Activated T-helper 2 cell treated with anti-CD3 and anti-CD28 coated beads, Interferon-gamma antibody, Interleukin-2, Interleukin-4, amounts not matched to agents 10 μg/mL and 5 μg/mL and 100 μg/mL, durations not matched to agents 14 hours and 24 hours and 36 hours (primary cell): Measurements from ENCODE around the gene STK32B. TPM values are rescaled to one million over a fixed set of nuclear protein-coding genes. Genes with fewer than 3 reads are reported as not detected.
A peak's percentile ranks its signal among the peaks of the same experiment; 100 is the strongest.

Experiments
- DNase-seq: peaks from one replicate; pipeline ENCODE4 v3.0.0; 2021; ENCODE audit warnings: low spot score
- H3K27ac Mint-ChIP-seq: one replicate; pipeline ENCODE4 v1.8.0; 2021; ENCODE audit warnings: mixed read lengths
- H3K27me3 Mint-ChIP-seq: one replicate; pipeline ENCODE4 v1.8.0; 2021; ENCODE audit warnings: low read depth, mixed read lengths
- H3K36me3 Mint-ChIP-seq: one replicate; pipeline ENCODE4 v1.8.0; 2021; ENCODE audit warnings: low read depth, mixed read lengths
- H3K4me1 Mint-ChIP-seq: one replicate; pipeline ENCODE4 v1.8.0; 2021; ENCODE audit warnings: low read depth, mixed read lengths
- H3K4me3 Mint-ChIP-seq: one replicate; pipeline ENCODE4 v1.8.0; 2021; ENCODE audit warnings: low read depth, mild to moderate bottlenecking, moderate library complexity, mixed read lengths
- H3K9me3 Mint-ChIP-seq: one replicate; pipeline ENCODE4 v1.8.0; 2021; ENCODE audit warnings: mixed read lengths
- intact Hi-C: fragments of 100-400 bp; cut with micrococcal nuclease; formaldehyde crosslinking; loops from one replicate; pipeline ENCODE4 v1.15.1; 2023
- total RNA-seq: library from RNA; stranded (reverse); gene quantifications from 2 replicates; pipeline ENCODE4 v1.2.3, GENCODE V29; 2022

Gene STK32B
- total RNA-seq, 1 donor from 2014 or later, result not detected

- Mint-ChIP-seq H3K4me3 (no peak overlapping the region), H3K9me3 (no peaks in the 10 kb centered on the region), H3K36me3 (no peaks in the 10 kb centered on the region), H3K27ac (no peak overlapping the region), H3K4me1 (peaks cover 7% of the 10 kb centered on the region), H3K27me3 (no peaks in the 10 kb centered on the region)
- no peak for DNase-seq
- intact Hi-C loops, result no loop called here
These were observed 15.0 kb upstream of the STK32B start for GRCh38 chr4:5036239-5036638.

- Mint-ChIP-seq H3K4me3 (no peak overlapping the region), H3K9me3 (no peaks in the 10 kb centered on the region), H3K27ac (no peak overlapping the region), H3K4me1 (peaks cover 7% of the 10 kb centered on the region), H3K27me3 (no peaks in the 10 kb centered on the region), H3K36me3 (no peaks in the 10 kb centered on the region)
- DNase-seq, result no peak
- intact Hi-C loops, result no loop called here
These were observed 13.4 kb upstream of the STK32B start for GRCh38 chr4:5037553-5038551.

- no peaks in the 10 kb centered on the region for H3K27me3 Mint-ChIP-seq
- no peak for DNase-seq
- H3K4me3 Mint-ChIP-seq, result no peak overlapping the region
- no peak overlapping the region for H3K27ac Mint-ChIP-seq
- H3K4me1 Mint-ChIP-seq, result no peaks in the 10 kb centered on the region
- intact Hi-C loops, result no loop called here
- no peaks in the 10 kb centered on the region for H3K9me3 Mint-ChIP-seq
- no peaks in the 10 kb centered on the region for H3K36me3 Mint-ChIP-seq
These were observed 11.5 kb upstream of the STK32B start for GRCh38 chr4:5039800-5040199.

- Mint-ChIP-seq H3K36me3 (no peaks in the 10 kb centered on the region), H3K9me3 (no peaks in the 10 kb centered on the region), H3K27ac (no peak overlapping the region), H3K4me1 (no peaks in the 10 kb centered on the region), H3K4me3 (no peak overlapping the region), H3K27me3 (no peaks in the 10 kb centered on the region)
- intact Hi-C loops, result no loop called here
- DNase-seq, result no peak
These were observed 10.2 kb upstream of the STK32B start for GRCh38 chr4:5040856-5041620.

GRCh38 chr4:5041699-5042098, 9.6 kb upstream of the STK32B start:
- Mint-ChIP-seq H3K36me3 (no peaks in the 10 kb centered on the region), H3K4me3 (no peak overlapping the region), H3K9me3 (no peaks in the 10 kb centered on the region), H3K27ac (no peak overlapping the region), H3K27me3 (no peaks in the 10 kb centered on the region), H3K4me1 (no peaks in the 10 kb centered on the region)
- DNase-seq, result no peak
- intact Hi-C loops, result no loop called here

GRCh38 chr4:5043579-5043978, 7.7 kb upstream of the STK32B start:
- intact Hi-C loops, result no loop called here
- peaks cover 3% of the 10 kb centered on the region for H3K27me3 Mint-ChIP-seq
- H3K36me3 Mint-ChIP-seq, result no peaks in the 10 kb centered on the region

GRCh38 chr4:5044341-5044740, 6.9 kb upstream of the STK32B start:
- H3K4me1 Mint-ChIP-seq, result no peaks in the 10 kb centered on the region
- H3K4me3 Mint-ChIP-seq, result no peak overlapping the region
- H3K9me3 Mint-ChIP-seq, result no peaks in the 10 kb centered on the region
- H3K27ac Mint-ChIP-seq, result no peak overlapping the region
- peaks cover 6% of the 10 kb centered on the region for H3K27me3 Mint-ChIP-seq
- H3K36me3 Mint-ChIP-seq, result no peaks in the 10 kb centered on the region
- no peak for DNase-seq
- intact Hi-C loops, result no loop called here

More at GRCh38 chr4:5043579-5043978, 7.7 kb upstream of the STK32B start:
- Mint-ChIP-seq H3K9me3 (no peaks in the 10 kb centered on the region), H3K4me1 (no peaks in the 10 kb centered on the region), H3K4me3 (no peak overlapping the region), H3K27ac (no peak overlapping the region)
- no peak for DNase-seq

- no peaks in the 10 kb centered on the region for H3K9me3 Mint-ChIP-seq
- no peak for DNase-seq
- peaks cover 10% of the 10 kb centered on the region for H3K27me3 Mint-ChIP-seq
- H3K4me3 Mint-ChIP-seq, result no peak overlapping the region
- H3K4me1 Mint-ChIP-seq, result no peaks in the 10 kb centered on the region
- intact Hi-C loops, result no loop called here
- H3K36me3 Mint-ChIP-seq, result no peaks in the 10 kb centered on the region
- no peak overlapping the region for H3K27ac Mint-ChIP-seq
These were observed 6.2 kb upstream of the STK32B start for GRCh38 chr4:5045097-5045496.

GRCh38 chr4:5048721-5049120, 2.6 kb upstream of the STK32B start:
- Mint-ChIP-seq H3K4me3 (no peak overlapping the region), H3K27me3 (peaks cover 39% of the 10 kb centered on the region), H3K4me1 (peaks cover 6% of the 10 kb centered on the region), H3K36me3 (no peaks in the 10 kb centered on the region), H3K27ac (no peak overlapping the region), H3K9me3 (no peaks in the 10 kb centered on the region)
- intact Hi-C loops, result no loop called here
- DNase-seq, result no peak

GRCh38 chr4:5050520-5051277, 581 bp upstream of the STK32B start:
- DNase-seq, result no peak
- intact Hi-C loops, result loop anchor here (2.0 kb wide), 1 partner anchor 762 kb away; no protein-coding TSS in a partner anchor
- peaks cover 45% of the 10 kb centered on the region for H3K27me3 Mint-ChIP-seq
- H3K4me1 Mint-ChIP-seq, result peaks cover 6% of the 10 kb centered on the region
- H3K4me3 Mint-ChIP-seq, result peak overlapping the region; percentile 51
- no peak overlapping the region for H3K27ac Mint-ChIP-seq
- H3K9me3 Mint-ChIP-seq, result no peaks in the 10 kb centered on the region
- H3K36me3 Mint-ChIP-seq, result no peaks in the 10 kb centered on the region

- peaks cover 45% of the 10 kb centered on the region for H3K27me3 Mint-ChIP-seq
- H3K4me3 Mint-ChIP-seq, result no peak overlapping the region
- DNase-seq, result no peak
- H3K27ac Mint-ChIP-seq, result no peak overlapping the region
- no peaks in the 10 kb centered on the region for H3K9me3 Mint-ChIP-seq
- H3K4me1 Mint-ChIP-seq, result peaks cover 6% of the 10 kb centered on the region
- no peaks in the 10 kb centered on the region for H3K36me3 Mint-ChIP-seq
- intact Hi-C loops, result no loop called here
These were observed 973 bp downstream of the STK32B start for GRCh38 chr4:5052204-5052702.

- Mint-ChIP-seq H3K4me1 (peaks cover 6% of the 10 kb centered on the region), H3K4me3 (no peak overlapping the region), H3K36me3 (no peaks in the 10 kb centered on the region), H3K27me3 (peaks cover 43% of the 10 kb centered on the region), H3K9me3 (no peaks in the 10 kb centered on the region), H3K27ac (no peak overlapping the region)
- intact Hi-C loops, result no loop called here
- no peak for DNase-seq
These were observed 1.6 kb downstream of the STK32B start for GRCh38 chr4:5052726-5053425.
